ENCODE measurements around the gene NWD2.
"Not testable (repeated sequence)": the region's sequence is repeated elsewhere in the genome, so short reads cannot be mapped to it uniquely, and the experiment has no call there.

The NWD2 gene

DNA sequence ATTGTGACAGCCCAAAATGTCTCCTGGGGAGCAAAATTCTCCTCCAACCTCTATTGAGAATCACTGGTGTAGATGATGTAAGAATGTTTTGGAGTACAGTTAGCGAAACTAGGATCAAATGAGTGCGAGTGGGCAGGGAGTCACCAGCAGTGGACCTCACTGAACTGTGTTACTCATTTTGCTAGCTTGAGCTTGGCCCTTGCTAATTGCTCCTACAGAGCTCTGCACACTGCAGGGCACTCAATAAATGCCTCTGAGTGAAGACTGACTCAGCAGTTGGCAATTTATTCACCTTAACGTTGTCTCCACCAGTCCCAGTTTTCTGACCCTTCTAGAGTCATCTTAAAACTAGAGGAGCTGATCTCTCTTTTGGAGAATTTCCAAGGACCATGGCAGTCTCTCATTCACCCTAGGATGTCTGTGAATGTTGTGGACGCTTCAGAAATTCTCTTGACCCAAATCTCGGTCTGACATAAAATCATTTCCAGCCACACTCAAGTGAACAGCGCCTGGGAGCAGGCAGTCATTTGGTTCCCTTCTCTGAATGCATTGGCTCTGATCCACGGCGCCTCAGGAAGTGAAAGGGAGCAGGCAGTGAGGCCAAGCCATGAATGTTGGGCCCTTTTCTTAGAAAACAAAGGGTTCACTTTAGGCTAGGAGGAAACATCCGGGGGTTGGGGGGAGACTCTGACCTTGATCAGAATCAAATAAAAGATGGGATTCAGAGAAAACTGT lies 148.1 kb downstream of the NWD2 start:
- DNase-seq (ENCODE audit: low read depth), result no peak

DNA sequence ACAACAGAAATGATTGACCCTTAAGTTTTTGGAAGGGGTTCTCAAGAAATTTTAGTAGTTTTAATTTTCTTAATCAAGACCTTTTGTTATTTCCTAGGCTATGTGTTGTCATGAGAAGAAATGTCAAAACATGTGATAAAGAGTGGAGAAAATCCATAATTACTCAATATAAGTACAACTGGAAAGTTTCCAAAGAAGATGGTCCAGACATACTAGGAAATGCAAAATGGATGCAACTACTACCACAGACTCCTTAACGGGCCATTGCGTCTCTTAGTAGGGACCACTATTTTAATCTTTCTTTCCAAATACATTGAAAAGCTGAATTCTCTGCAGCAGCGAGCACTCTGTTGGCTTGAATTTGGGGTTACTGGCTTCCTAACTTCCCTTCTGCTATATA lies 148.8 kb downstream of the NWD2 start:
- no peak for DNase-seq (ENCODE audit: low read depth)

DNA sequence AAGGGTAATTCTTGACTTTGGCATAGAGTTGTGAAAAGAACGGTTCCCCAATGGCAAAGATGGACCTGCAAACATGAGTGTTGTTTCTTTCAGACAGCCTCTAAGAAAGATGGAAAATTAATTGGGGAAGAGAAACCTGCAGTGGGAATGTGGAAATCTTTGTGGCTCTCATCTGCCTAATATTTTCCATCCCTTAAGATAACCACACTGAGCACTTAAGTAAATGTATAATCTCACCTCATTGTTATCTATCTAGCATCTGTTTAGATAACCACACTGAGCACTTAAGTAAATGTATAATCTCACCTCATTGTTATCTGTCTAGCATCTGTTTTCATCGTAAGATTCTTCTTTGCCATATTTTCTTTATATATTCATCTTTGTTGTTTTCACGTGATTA lies 149.3 kb downstream of the NWD2 start:
- no peak for DNase-seq (ENCODE audit: low read depth)

DNA sequence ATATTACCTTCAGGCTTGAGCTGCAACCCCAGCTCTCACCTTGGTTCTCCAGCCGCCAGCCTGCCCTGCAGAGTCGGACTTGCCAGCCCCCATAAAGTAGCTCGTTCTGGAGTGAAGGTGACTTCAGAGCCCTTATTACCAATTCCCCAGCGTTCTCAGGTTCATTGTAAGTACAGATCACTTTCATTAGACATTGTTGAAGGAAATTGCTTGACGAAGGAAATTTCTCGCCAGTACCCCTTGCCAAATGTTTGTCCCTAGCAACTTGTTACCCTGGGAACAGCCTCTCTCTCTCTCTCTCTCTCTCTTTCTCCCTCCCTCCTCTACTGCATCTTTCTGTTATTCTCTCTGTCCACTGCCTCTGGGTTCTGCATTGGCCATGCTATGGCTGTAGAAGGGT lies 153.0 kb downstream of the NWD2 start:
- DNase-seq (ENCODE audit: low read depth), result no peak

DNA sequence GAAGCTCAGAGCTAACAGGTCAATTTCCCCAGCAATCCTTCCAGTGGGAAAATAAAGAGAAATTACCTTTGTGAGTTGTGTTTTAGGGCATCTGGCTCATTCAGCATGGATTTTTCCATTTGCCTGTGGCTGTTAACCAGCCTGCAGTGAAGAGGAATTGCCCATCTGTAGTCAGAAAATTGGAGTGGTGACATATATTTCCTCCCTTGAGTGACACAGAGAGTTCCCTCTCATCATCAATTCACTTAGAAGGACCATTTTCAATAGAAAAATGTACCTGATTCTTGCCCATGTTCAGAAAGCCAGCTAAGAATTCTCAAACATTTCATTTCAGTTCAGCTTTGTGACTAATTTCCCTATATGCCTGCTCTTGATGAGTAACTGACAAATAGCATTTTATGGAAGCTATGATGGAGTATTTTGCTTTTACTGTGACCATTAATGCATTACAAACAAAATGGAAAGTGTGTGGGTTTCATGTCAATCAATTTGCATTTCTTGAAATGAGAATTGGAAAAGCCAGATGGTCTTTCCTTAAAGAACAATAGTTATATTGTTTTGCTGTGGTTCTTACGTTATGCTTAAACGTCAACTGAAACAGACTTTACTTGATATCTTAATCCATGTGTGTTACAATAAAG lies 155.8 kb downstream of the NWD2 start:
- DNase-seq (ENCODE audit: low read depth), result no peak

DNA sequence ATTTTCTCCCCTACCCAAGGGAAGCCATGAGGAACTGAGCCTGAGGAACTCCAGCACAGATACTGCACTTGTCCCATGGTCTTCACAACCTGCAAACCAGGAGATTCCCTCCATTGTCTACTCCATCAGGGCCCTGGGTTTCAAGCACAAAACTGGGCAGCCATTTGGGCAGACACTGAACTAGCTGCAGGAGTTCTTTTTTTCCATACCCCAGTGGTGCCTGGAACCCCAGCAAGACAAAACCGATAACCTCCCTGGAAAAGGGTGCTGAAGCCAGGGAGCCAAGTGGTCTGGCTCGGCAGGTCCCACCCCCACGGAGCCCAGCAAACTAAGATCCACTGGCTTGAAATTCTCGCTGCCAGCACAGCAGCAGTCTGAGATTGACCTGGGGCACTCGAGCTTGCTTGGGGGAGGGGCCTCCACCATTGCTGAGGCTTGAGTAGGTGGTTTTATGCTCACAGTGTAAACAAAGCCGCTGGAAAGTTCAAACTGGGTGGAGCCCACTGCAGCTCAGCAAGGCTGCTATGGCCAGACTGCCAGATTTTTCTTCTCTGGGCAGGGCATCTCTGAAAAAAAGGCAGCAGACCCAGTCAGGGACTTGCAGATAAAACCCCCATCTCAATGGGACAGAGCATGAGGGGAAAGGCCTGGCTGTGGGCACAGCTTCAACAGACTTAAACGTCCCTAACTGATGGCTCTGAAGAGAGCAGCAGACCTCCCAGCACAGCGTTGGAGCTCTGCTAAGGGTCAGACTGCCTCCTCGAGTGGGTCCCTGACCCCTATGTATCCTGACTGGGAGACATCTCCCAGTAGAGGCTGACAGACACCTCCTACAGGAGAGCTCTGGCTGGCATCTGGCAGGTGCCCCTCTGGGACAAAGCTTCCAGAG lies 163.6 kb downstream of the NWD2 start:
- not testable (repeated sequence) for DNase-seq (ENCODE audit: low read depth)

DNA sequence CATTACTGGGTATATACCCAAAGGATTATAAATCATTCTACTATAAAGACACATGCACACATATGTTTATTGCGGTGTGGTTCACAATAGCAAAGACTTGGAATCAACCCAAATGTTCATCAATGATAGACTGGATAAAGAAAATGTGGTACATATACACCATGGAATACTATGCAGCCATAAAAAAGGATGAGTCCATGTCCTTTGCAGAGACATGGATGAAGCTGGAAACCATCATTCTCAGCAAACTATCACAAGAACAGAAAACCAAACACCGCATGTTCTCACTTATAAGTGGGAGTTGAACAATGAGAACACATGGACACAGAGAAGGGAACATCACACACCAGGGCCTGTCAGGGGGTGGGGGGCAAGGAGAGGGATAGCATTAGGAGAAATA lies 169.1 kb downstream of the NWD2 start:
- DNase-seq (ENCODE audit: low read depth), result not testable (repeated sequence)

DNA sequence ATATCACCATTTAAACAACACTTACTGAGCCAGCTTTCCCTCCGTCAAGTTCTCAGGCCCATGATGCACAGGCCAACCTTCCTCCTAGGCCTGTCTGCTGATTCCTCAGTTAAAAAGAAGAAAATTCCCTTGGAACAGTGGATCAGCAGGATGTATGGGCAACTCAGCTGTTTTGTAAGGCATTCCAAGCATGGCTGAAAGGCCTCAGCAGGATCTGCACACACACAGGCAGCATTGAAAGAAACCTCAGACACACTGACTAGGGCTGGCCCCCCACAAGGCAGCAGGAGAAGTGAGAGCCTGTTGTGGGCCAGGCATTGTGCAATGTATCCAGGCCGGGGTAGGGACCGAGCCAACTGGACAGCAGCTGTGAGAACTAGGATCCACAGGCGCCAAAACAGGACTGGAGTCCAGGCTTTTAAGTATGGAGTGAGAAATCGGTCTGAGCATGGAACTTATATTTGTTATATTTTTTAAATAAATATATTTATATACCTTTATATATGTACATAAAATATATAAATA lies 171.4 kb downstream of the NWD2 start:
- no peak for DNase-seq (ENCODE audit: low read depth)

DNA sequence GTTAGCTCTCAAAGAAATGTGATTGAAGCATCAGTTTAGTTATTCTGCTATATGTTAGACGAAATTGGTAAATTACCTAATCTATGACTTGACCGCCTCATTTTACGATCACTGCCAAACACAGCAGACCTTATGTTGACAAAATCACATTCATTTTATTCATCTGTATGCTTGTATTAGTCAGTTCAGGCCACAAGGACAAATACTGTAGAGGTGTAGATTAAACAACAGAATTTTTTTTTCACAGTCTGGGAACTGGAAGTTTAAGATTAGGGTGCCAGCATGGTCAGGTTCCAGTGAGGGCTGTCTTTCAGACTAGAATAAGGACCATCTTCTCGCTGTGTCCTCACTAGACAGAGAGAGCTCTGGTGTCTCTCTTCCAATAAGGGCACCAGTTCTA lies 177.1 kb downstream of the NWD2 start:
- no peak for DNase-seq (ENCODE audit: low read depth)

DNA sequence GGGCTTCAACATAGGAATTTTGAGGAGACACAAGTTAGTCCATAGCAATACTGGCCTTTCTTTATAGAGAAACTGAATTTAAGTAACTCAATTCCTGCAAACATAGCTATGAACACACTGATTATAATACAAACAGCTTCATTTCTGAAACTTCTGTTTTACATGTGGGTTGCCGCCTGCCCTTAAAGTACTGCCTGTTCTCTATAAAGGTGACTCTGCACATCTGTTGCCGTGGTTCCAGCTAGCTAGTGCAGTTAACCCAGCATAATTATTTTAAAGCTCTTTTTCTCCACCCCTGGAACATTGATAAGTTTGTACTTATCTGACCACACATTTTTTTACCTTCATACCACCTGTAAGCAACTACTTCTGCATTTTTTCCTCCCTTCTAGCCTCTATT lies 177.6 kb downstream of the NWD2 start:
- DNase-seq (ENCODE audit: low read depth), result no peak

DNA sequence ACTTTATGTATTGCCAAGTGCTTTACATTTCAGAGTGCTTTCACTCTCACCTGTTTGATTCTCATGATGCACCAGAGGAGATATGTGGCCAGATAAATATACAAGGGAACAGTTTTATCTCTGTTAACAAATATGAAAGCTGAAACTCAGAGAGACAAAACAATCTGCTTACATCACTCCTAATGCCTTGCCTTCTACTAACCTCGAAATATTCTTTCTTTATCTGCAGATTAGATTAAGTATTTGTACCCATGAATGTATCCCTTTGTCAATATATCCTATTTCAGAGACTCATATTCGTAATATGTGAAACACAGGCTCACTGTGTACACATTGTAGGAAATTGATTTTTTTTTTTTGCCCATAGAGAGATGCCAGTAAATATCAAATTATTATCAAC lies 178.1 kb downstream of the NWD2 start:
- DNase-seq (ENCODE audit: low read depth), result no peak

DNA sequence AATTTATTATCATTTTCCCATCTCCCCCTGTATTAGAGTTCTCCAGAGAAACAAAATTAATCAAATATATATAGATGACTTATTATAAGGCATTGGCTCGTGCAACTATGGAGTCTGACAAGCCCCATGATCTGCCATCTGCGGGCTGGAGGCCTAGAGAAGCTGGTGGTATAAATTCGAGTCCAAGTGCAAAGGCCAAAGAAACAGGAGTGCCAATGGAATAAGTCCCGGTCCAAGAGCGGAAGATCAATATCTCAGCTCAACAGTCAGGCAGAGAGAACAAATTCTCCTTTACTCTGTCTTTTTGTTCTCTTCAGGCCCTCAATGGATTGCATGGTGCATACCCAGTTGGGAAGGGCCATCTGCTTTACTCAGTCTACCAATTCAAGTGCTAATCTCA lies 178.8 kb downstream of the NWD2 start:
- DNase-seq (ENCODE audit: low read depth), result no peak

DNA sequence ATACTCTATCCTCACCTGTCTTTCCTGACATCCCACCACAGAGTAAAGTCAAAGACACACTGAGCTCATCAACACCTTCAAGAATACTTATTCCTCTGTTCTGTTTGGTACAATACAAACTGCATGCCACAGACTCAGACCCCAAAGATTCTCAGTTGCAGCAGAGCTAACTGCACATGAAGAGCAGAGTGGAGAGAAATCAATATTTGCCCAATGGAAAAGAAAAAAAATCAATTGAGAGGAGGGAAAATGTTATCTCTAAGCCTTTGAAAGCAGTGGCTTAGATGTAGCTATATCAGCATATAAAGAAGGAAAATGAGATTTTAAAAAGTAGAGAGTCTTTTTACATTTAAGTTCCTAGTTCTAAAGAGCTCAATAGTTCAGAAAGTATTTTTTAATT lies 180.2 kb downstream of the NWD2 start:
- no peak for DNase-seq (ENCODE audit: low read depth)

DNA sequence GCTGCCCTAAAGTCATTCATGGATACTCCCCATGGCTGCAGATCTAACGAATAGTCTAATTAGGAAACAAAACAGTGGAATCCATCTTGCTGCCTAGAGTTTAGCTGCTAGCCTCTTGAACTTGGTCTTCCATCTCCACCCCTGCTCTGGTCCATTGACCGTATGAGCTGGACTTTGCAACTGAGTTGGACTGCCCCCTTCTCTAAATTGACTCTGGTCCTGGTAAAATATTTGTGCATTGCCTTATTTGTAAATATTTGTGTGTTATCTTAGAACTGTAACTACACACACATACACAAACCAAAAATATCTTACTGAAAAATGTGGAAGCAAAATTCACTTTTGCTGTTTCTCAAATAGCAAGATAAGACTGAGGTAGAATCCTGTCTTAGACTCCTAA lies 181.3 kb downstream of the NWD2 start:
- no peak for DNase-seq (ENCODE audit: low read depth)

DNA sequence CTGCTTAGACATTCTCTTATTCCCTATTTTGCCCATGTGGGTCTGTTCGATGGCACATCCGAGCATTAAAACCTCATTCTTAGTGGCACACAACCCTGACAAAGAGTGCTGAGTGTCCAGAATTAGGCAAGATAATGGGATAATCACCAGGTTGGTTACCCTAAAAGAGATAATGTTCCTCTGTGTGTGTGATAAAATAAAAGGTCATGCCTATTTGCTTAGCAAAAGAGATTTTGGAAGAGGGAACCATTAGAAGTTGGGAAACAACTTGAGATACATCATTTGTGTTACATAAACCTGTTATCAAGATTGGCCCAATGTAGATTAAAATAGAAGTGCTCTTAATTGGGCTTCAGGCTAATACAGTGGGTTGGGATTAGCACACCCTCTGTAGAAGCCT lies 182.7 kb downstream of the NWD2 start:
- DNase-seq (ENCODE audit: low read depth), result no peak

DNA sequence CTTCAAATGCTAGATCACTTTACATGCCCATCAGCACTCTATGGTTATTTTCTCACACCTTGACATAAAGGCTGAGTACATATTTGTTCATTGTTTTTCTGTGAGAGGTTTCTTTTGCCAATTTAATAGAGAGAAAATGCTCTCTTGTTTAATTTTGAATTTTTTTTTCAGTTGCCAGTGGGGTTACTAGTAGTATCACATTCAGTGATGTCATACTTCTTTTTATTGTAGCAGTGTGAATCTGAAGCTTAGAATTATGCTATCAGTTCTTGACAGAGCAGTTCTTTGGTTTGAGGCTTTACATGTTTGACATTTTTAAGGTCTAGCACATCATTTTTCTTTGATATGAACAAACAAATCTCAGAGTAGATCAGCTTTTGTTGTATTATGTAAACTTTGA lies 185.4 kb downstream of the NWD2 start:
- DNase-seq (ENCODE audit: low read depth), result no peak

DNA sequence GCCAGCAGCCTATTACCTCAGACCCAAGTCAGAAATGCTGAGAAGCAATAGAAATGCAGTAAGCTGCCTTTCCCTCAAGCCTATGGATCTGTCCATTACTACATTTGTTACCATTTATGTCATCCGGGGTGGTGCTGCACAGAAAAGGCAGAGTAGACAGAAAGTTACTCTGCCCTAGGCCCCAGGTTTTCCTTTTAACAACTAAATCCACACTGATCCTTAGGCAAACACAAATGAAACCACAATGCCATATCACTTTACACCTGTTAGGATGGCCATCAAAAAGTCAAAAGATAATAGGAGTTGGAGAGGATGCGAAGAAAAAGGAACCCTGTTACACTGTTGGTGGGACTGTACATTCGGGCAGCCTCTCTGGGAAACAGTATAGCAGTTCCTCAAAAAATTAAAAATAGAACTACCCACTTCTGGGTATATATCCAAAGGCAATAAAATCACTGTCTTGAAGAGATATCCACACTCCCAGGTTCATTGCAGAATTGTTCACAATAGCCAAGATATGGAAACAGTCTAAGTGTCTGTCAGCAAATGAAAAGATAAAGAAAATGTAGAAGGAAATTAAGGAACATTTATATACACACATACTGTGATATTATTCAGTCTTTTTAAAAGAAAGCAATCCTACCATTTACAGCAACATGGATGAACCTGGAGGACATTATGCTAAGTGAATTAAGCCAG lies 186.3 kb downstream of the NWD2 start:
- no peak for DNase-seq (ENCODE audit: low read depth)

DNA sequence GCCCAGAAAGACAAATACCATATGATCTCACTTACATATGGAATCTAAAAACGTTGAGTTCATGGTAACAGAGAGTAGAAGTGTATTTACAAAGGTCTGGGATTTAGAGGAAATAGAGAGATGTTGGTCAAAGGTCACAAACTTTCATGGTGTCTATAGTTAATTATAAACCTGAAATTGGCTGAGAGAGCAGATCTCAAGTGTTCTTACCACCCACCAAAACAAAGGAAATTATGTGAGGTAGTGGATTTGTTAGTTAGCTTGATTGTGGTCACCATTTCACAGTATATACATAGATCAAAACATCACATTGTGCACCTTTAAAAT lies 186.8 kb downstream of the NWD2 start:
- no peak for DNase-seq (ENCODE audit: low read depth)

DNA sequence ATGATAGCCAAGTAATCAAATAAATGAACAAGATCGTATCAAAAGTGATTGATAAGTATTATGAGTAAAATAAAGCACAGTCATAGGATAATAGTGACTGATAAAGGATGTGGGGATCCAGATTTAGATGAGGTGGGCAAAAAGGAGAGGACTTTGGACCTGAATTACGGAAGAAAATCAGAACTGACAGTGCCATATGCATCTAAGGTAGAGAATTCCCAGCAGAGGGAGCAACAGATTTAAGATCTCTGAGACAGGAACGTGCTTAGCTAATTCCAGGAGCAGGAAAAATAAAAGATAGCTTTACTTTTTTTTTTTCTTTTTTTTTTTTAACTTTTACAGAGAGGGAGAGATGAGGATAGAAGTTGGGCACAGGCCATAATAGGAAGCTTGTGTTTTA lies 189.9 kb downstream of the NWD2 start:
- no peak for DNase-seq (ENCODE audit: low read depth)

DNA sequence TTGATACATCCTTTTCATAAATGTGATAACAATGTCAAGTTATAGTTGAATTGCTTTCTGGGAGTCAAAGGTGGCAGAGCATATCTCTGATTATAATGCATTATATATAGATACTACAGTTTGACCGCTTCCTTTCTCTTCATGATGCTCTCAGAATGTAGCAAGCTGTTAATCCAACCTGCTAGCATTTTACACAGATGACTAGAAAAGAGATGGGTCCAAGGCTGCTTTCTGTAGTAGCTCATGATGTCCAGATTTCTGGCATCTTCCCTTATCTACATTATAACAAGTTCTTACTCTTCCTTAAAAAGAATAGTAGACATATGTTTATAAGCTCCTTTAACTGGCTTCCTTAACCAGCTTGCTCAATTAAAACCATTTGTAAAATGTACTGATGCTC lies 192.0 kb downstream of the NWD2 start:
- no peak for DNase-seq (ENCODE audit: low read depth)

DNA sequence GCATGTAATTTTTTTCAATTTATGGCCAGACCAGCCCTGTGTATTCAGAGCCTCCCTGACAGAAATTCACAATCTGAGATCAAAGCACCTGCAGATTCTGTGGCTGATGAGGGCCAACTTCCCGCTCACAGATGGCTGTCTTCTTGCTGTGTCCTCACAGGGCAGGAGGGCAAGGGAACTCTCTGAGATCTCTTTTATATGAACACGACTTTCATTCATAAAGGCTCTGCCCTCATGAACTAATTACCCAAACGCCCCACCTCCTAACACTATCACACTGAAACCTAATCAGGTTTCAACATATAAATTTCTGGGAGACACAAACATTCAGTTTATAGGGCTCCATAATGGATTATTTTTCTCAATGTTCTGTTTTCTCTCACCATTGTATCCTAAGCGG lies 192.6 kb downstream of the NWD2 start:
- no peak for DNase-seq (ENCODE audit: low read depth)

DNA sequence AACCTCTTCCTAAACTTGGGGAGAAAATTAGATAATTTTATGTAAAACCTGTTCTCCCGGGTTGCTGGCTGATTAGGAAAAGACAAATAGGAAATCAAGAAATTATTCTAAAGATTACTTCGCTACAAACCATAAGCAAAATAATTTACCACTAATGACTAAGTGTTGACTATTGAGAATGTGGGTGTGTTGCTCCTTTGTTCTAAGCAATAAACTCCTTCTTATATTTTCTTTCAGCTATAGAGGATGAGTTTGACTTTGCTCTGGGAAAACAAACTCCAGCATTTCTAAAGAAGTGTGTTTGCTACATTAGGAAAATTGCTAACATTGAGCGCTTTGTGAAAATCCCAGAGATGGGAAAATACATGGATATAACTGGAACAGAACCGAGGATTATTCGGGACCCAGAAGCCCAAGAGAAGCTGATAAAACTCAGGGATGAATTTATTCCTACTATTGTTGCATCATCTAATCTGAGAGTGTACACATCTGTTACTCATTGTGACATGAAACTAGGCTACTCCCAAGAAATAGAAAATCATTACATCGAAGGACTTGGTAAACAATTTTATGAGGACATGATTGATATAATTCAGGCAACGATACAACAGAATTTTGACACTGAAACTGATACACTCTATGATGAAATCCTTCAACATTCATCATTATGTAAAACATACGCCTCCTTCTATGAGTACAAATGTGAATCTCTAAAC lies 194.2 kb downstream of the NWD2 start:
- no peak for DNase-seq (ENCODE audit: low read depth)

All from activated T-helper 1 cell treated with Interleukin-2 at 50 U/mL for 16 hours (primary cell).